GM10266 (cell line): Measurements from ENCODE around the gene TRIO.

Source experiments
- DNase-seq: peaks from one replicate; pipeline ENCODE4 v3.0.0; 2012; ENCODE audit errors: extremely low spot score
- CTCF ChIP-seq: IDR thresholded peaks from 2 replicates; pipeline ENCODE4 v1.5.1; 2012; ENCODE audit warnings: mild to moderate bottlenecking, low read depth; ENCODE audit not compliant: control insufficient read depth, insufficient read depth; ENCODE audit errors: missing control alignments

Gene TRIO

DNA sequence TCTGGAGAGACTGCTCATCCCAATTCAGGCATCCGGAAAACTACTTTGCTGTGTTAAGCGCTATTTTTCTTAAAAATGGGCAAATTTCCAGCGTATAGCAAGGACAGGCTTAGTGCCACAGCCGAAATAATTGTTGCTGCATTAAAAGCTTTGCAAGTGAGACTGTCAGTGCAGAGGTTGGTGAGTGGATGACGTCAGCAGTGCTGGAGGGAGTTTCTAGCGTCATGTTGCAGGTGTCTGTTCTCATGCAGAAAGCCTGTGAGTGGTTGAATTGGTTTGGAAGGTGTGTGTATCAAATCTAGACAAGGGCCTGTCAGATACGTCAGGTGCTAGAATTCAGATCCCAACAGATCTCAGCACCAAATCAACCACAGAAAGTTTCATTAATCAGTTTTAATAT lies 204.4 kb downstream of the TRIO start:
- no peak for TF ChIP-seq CTCF
- no peak for DNase-seq

DNA sequence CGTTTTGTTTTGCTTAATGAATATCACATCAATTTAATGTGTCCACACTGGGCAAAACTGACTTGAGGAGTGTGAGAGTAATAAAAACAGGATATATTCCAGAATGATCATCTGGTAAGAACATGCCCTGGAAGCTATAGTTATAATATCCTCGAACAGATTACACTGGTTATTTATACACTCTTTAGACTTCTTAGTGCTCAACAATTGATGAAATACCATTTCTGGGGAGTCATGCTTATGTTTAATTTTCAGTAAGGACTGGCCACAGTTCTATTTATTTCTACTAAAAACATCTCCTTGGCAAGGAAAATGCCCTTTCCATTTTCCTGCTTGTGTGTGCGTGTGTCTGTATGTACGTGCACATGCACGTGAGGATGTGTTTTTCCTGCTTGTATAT lies 205.0 kb downstream of the TRIO start:
- no peak for TF ChIP-seq CTCF
- DNase-seq = no peak

DNA sequence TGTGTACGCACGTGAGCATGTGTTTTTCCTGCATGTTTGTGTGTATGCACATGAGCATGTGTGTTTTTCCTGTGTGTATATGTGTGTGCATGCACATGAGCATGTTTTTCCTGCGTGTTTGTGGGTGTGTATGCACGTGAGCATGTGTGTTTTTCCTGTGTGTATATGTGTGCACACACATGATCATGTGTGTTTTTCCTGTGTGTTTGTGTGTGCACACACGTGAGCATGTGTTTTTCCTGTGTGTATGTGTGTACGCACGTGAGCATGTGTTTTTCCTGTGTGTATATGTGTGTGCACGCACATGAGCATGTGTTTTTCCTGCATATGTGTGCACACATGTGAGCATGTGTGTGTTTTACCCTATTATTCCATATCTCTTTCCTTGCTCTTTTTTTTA lies 205.9 kb downstream of the TRIO start:
- TF ChIP-seq CTCF = no peak
- no peak for DNase-seq

- DNase-seq = no peak
- no peak for TF ChIP-seq CTCF
Observed at GRCh38 chr5:14351086-14351661, 208.0 kb downstream of the TRIO start.

GRCh38 chr5:14351845-14352712 lies 208.9 kb downstream of the TRIO start:
- peak; percentile 93 for TF ChIP-seq CTCF
- DNase-seq = peak; percentile 81

DNA sequence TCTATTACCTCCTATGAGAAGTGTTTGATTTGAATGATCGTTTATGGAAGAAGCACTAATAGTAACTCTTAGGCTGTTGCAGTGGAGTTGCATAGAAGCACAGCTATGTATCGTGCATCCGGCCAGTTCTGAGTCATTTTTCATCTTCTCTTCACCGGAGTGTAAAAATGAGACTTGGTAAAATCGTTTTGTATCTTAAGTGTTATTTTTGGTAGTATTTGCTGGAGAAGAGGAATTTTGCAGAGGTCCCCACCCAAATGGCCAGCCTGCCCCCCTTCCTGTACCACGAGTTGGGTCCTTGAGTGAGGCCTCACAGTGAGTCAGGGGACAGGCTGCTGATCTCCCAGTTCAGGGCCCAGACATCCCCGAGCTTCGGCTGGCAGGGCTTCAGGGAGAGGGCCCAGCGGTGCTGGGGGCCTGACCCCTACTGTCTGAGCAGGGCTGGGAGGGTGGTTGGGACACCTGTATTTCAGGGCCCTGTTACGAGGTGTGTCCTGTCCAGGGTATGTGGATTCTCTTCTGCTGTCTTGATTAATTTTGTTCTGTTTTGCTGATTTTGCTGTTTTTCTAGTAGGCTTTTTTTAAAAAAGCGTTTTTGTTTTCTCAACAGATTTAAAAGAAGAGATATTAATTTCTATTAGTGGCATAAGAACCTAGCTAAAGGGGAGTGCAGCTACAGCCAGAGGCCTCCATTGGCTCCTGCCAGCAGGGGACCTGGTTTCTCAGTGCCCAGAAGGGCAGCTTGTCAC lies 210.8 kb downstream of the TRIO start:
- no peak for TF ChIP-seq CTCF
- no peak for DNase-seq
